AG10803 (cell line): Measurements from ENCODE around the gene CTAGE1.

ENCODE experiments used
- DNase-seq: peaks from one replicate; pipeline ENCODE4 v3.0.0; 2010; ENCODE audit warnings: low read depth
- H3K4me3 ChIP-seq: 2 replicates; pipeline ENCODE4 v1.5.1; 2011; ENCODE audit warnings: mild to moderate bottlenecking, low read length, control low read depth
- TF ChIP-seq, protein P1 (sequence below): conservative IDR thresholded peaks from 2 replicates; pipeline ENCODE4 v1.5.1; 2011; ENCODE audit warnings: mild to moderate bottlenecking, low read length, control low read depth, inconsistent platforms

CTAGE1 gene

DNA sequence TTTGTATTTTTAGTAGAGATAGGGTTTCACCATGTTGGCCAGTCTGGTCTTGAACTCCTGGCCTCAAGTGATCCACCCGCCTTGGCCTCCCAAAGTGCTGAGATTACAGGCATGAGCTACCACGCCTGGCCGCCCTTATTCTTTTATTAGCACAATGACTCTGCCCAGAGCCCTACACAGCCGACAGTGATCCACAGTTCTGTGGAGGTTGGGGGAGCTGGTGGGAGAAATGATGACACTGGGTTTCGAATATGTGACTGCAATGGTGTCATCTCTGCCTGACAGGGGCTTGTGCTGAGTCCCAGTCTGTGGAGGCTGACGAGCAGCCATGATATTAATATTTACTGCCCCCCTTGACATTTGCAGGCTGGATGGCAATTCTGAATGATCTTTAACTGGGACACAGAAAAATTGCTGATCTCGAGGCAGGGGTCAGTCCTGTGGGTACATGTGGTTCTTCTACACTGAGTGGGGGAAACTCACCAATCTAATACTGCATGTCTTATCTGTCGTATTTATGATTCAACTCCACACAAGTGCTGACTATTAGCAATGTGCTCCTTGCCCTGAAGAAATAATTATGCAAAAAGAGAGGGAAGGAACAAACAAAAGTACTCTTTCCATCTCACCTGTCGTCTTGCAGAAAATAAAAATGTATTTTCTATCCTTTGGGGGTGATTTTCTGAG, 6.3 kb upstream of the CTAGE1 start:
- TF ChIP-seq, protein P1, sequence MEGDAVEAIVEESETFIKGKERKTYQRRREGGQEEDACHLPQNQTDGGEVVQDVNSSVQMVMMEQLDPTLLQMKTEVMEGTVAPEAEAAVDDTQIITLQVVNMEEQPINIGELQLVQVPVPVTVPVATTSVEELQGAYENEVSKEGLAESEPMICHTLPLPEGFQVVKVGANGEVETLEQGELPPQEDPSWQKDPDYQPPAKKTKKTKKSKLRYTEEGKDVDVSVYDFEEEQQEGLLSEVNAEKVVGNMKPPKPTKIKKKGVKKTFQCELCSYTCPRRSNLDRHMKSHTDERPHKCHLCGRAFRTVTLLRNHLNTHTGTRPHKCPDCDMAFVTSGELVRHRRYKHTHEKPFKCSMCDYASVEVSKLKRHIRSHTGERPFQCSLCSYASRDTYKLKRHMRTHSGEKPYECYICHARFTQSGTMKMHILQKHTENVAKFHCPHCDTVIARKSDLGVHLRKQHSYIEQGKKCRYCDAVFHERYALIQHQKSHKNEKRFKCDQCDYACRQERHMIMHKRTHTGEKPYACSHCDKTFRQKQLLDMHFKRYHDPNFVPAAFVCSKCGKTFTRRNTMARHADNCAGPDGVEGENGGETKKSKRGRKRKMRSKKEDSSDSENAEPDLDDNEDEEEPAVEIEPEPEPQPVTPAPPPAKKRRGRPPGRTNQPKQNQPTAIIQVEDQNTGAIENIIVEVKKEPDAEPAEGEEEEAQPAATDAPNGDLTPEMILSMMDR: no peak
- no peak for DNase-seq

DNA sequence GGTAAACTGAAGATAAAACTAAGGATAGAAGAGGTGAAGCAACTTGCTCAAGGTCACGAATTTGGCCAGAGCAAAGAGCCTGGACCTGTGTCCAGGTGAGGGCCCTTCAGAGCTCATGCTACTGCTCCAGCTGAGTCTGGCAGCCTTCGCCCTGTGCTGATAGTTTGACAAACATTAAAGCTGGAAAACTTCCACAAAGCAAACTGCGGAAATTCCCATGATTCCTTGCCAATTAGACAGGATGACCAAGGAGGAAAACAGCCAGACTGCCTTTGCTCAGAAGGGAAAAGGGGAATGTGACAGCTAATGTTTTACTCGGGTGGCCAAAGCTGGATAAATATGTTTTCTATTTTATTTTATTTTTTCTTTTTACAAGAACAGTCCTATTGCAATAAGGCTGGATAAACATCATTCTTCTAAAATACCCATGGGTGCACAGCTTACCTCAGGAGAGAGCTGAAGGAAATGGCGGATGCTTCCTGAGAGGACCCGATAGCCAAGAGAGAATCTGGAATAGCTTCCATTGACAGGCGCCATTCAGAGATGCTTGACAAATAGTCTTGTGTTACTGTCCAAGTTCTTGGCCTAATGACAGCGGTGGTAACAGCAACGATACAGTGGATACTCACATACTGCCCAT, 5.3 kb upstream of the CTAGE1 start:
- TF ChIP-seq, protein P1: no peak
- peak; percentile 81 for DNase-seq
- H3K4me3 ChIP-seq: no peak overlapping the region

More for the DNA sequence above, 6.3 kb upstream of the CTAGE1 start:
- no peak overlapping the region for H3K4me3 ChIP-seq

DNA sequence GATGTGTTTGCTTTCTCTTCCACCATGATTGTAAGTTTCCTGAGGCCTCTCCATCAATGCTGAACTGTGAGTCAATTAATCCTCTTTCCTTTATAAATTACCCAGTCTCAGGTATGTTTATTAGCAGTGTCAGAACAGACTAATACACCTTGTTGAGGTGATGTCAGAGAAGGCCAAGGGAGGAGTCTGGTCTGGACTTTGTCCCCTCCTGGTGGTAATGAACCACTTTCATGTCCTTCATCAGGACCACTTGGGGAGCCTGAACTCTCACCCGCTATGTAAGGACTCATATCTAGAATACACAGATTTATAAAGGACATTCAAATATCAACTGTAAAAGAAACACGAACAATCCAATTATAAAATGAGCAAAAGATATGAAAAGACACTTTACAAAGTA, 2.9 kb upstream of the CTAGE1 start:
- no peak overlapping the region for H3K4me3 ChIP-seq
- no peak for DNase-seq
- TF ChIP-seq, protein P1: no peak

DNA sequence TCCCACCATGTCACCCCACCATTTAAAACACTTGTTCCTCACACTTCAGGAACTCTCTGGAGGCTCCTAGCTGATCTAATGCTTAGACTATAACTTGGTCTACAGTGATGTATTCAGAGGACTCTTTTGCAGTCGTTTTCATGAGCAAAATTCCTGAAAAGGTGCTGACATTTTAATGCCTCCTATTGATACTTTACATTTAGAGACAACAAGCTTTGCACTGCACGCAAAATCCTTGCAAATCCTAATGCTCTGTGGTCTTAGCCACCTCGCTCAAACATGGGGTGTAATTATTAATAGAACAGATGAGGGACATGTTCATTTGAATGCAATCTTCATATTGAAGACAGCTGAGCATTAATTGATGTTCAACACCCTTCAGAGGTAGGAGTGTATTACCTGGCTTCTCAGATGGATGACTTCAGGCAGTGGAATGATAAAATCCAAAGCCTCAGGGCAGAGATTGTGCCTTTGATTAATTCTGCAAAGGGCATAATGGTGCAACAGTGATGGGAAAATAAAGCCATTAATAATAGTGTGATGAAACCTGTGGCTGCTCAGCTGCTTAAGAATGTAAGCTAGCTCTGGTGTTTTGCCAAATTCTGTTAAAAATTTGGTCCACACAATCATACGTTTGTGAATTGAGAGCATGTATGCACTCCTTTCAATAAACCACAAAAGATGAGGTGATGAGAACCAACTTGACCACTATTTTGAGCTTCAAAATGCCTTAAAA, 5.4 kb downstream of the CTAGE1 start:
- TF ChIP-seq, protein P1: no peak
- peak; percentile 96 for DNase-seq
- no peak overlapping the region for H3K4me3 ChIP-seq

DNA sequence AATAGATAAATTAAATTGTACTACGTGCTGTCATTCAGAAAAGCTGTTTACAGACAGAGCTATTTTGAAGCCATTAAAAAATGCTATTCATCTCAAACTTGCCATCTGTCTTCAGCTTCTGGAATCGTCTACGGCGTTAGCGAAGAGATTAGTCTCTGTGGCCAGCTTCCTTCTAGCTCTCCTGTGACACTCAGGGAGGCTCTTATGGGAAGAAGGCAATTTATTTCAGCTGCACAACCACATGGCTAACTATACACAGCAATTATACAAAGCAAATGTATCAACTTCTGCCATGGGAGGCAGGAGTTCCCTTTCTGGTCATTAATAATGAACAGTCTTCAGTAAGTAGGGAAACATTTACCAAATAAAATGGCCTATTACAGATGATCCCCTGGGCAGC, 6.3 kb downstream of the CTAGE1 start:
- TF ChIP-seq, protein P1: no peak
- H3K4me3 ChIP-seq: no peak overlapping the region
- DNase-seq: peak; percentile 36

DNA sequence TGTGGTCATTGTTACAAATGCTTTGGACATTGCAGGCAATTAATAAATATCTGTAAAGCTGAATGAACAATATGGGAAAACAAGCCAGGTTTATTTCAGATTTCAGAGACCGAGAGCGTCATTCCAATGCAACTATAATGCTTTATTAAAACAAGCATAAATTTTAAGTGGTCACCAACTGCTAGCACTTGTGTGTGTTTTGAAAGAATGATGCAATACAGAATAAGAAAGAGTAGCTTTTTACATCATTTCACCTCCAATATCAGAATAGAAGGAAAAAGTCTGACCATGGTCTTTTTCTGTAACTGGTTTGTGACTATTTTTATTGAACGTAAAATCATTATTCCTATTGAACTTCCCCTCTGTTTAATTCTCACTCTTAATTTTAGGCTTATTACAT, 7.6 kb downstream of the CTAGE1 start:
- H3K4me3 ChIP-seq: no peak overlapping the region
- TF ChIP-seq, protein P1: no peak
- DNase-seq: no peak
